Heart left ventricle (tissue), 16 donors: ENCODE data around the gene C7orf57. TPM values are rescaled to one million over a fixed set of nuclear protein-coding genes. Genes with fewer than 3 reads are reported as not detected.

ENCODE experiments used
- ATAC-seq, 4 donors: fragments of 200-7000 bp; cut with Tn5 transposase; one replicate each; pipeline ENCODE4 v1.9.1; 2020 to 2022; ENCODE audit warnings: moderate library complexity in 4 of 4, mild to moderate bottlenecking in 3 of 4, moderate number of reproducible peaks in 1 of 4
- DNase-seq, 5 donors: peaks; one replicate each; pipeline ENCODE4 v3.0.0-alpha.2; 2020
- H3K27ac ChIP-seq, 12 donors: fragments of 200-600 bp; sonication (generic) in 4 of 12; one replicate each; pipeline versions ENCODE4 v1.5.0 to v1.8.0; 2016 to 2022; ENCODE audit warnings: mild to moderate bottlenecking in 2 of 12
- H3K27me3 ChIP-seq, 9 donors: fragments of 200-600 bp; sonication (generic) in 2 of 9; one replicate each; pipeline versions ENCODE4 v1.5.1 to v1.8.0; 2016 to 2022; ENCODE audit warnings: mild to moderate bottlenecking in 3 of 9
- H3K36me3 ChIP-seq, 9 donors: fragments of 200-600 bp; sonication (generic) in 2 of 9; one replicate each; pipeline versions ENCODE4 v1.5.0 to v1.8.0; 2018 to 2022; ENCODE audit warnings: mild to moderate bottlenecking in 2 of 9
- H3K4me1 ChIP-seq, 12 donors: fragments of 200-600 bp; sonication (generic) in 4 of 12; one replicate each; pipeline versions ENCODE4 v1.5.0 to v1.8.0; 2016 to 2022; ENCODE audit warnings: mild to moderate bottlenecking in 3 of 12
- H3K4me3 ChIP-seq, 12 donors: fragments of 200-600 bp; sonication (generic) in 4 of 12; one replicate each; pipeline versions ENCODE4 v1.5.0 to v1.8.0; 2017 to 2022; ENCODE audit warnings: mild to moderate bottlenecking in 9 of 12, moderate library complexity in 4 of 12
- H3K9me3 ChIP-seq, 12 donors: fragments of 200-600 bp; sonication (generic) in 4 of 12; one replicate each; pipeline versions ENCODE4 v1.5.0 to v1.8.0; 2016 to 2022; ENCODE audit warnings: mild to moderate bottlenecking in 1 of 12
- POLR2A ChIP-seq, 2 donors: fragments of 450-650 bp; IDR thresholded peaks; one replicate each; pipeline ENCODE4 v1.6.1; 2017; ENCODE audit warnings: antibody characterized with exemption in 2 of 2, mild to moderate bottlenecking in 2 of 2, moderate library complexity in 2 of 2
- WGBS, 4 donors: extraction: QIAGEN DNeasy Blood & Tissue Kit in 2 of 4; methylation state at CpG; one replicate each; pipeline versions ENCODE4 v1.1.5 to v1.1.7; 2013 to 2018; 5-methylcytosine and 5-hydroxymethylcytosine counted together
- intact Hi-C, 10 donors: fragments of 100-400 bp; cut with DNase I; formaldehyde crosslinking; loops; one replicate each; pipeline versions ENCODE4 v1.11.1 to v1.14.2; 2022
- polyA plus RNA-seq, 2 donors: library from polyadenylated mRNA; stranded (reverse); fragments of 200-250 nt; gene quantifications; one replicate each; pipeline ENCODE4 v1.2.3, GENCODE V29; 2013
- total RNA-seq, 9 donors: library from RNA; depleted of rRNA in 2 of 9; stranded (reverse); fragments of >200 nt in 2 of 9; fragmentation: NEBNext Ultra II Directional in 3 of 9; extraction: Animal tissue kit (Norgen Biotek cat#: 25700) in 3 of 9; gene quantifications; one replicate each; pipeline versions ENCODE4 v1.1.0 to v1.2.4, GENCODE V29; 2016 to 2023
- TF ChIP-seq, protein P1 (sequence below), 12 donors: fragments of 200-600 bp; sonication (generic) in 4 of 12; IDR thresholded peaks; one replicate each; pipeline versions ENCODE4 v1.5.0 to v1.8.0; 2018 to 2022; ENCODE audit warnings: antibody characterized with exemption in 12 of 12, mild to moderate bottlenecking in 5 of 12
- donor health status: ischemic (EF 13 %, LVEDD 7.1; RV severe dilation, severe dysfunction).
- donor health status: healthy with polysubstance abuse.
- donor health status: DM: no; HTN: yes; CAD: no.
- donor health status: DM: no; HTN: no; CAD: no.
- donor health status: ischemic (EF 25% LVEDD 6.9; RV normal size, moderate dysfunction).
- donor health status: ischemic (EF 25% LVEDD 5.7; RV mildly dilated, moderate dysfunction).
- donor health status: healthy.
- donor health status: DM: yes; HTN: yes; CAD: no.
- donor health status: ischemic (EF 35%, LVEDD 5.7; RV mildly dilated, moderate dysfunction).
- donor health status: nonischemic (EF 11% LVEDD 7.7; RV severe dilation, severe dysfunction).
- donor health status: DM: yes; HTN: yes; CAD: no.
- donor health status: PGD.
- donor health status: ischemic (EF 29% LVEDD 5.4; RV normal size, mild dysfunction).
- donor health status: nonischemic (EF 23%, LVEDD 6.1; RV moderate dilation, normal function).

C7orf57 gene
- total and polyA plus RNA-seq, 11 donors, result 0.03 to 0.27 TPM; not detected in 9

GRCh38 chr7:48106906-48107659, 71.7 kb downstream of the C7orf57 start:
- Histone ChIP-seq H3K27ac (no peak overlapping the region), H3K4me3 (no peak overlapping the region), H3K27me3 (no peaks in the 10 kb centered on the region), H3K36me3 (peaks cover 0 to 79% (median 66%) of the 10 kb centered on the region in 9 donors), H3K4me1 (peaks cover 0 to 7% (median 0%) of the 10 kb centered on the region in 12 donors), H3K9me3 (no peaks in the 10 kb centered on the region)
- DNase-seq, result no peak
- no peak for TF ChIP-seq POLR2A (IDR thresholded peaks at IDR 0.05)
- TF ChIP-seq, protein P1, sequence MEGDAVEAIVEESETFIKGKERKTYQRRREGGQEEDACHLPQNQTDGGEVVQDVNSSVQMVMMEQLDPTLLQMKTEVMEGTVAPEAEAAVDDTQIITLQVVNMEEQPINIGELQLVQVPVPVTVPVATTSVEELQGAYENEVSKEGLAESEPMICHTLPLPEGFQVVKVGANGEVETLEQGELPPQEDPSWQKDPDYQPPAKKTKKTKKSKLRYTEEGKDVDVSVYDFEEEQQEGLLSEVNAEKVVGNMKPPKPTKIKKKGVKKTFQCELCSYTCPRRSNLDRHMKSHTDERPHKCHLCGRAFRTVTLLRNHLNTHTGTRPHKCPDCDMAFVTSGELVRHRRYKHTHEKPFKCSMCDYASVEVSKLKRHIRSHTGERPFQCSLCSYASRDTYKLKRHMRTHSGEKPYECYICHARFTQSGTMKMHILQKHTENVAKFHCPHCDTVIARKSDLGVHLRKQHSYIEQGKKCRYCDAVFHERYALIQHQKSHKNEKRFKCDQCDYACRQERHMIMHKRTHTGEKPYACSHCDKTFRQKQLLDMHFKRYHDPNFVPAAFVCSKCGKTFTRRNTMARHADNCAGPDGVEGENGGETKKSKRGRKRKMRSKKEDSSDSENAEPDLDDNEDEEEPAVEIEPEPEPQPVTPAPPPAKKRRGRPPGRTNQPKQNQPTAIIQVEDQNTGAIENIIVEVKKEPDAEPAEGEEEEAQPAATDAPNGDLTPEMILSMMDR (IDR thresholded peaks at IDR 0.05), result no peak
- intact Hi-C loops, result loop anchor here in 3 of 10 donors (5.0 to 10.0 kb wide), 3 partner anchors 70 to 312 kb away; partner anchors contain the start of genes C7orf57 (in 1 of the 3) and PKD1L1 (in 1 of the 3)
- ATAC-seq, result no peak
- WGBS, 4 donors, result 93 to 96% (median 95%) methylated on average over 29 of the region's 29 CpGs

DNA sequence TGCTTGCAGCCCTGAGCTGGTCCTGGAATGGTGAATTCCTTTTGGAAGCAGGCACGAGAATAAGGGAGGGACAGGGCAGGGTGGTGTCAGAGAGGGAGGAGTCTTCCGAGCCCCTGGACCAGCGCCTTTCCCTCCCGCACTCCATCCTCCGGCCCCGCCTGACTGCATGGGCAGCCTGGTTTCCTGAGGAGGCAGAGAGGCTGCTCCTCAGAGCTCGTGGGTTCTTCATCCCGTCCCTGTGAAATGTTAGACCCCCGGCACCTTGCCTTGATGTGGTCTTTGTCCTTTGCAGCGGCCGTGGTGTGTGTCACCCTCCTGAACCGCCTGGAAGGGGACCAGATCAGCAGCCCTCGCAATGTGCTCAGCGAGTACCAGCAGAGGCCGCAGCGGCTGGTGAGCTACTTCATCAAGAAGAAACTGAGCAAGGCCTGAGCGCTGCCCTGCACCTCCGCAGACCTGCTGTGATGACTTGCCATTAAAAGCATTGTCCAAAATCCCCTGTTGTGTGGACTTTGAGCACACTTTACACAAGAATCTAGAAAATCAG, 72.7 kb downstream of the C7orf57 start:
- H3K4me1 ChIP-seq, result peaks cover 0 to 7% (median 0%) of the 10 kb centered on the region in 12 donors
- DNase-seq (no peak), ATAC-seq (no peak)
- peaks cover 0 to 70% (median 57%) of the 10 kb centered on the region in 9 donors for H3K36me3 ChIP-seq
- TF ChIP-seq, protein P1 (IDR thresholded peaks at IDR 0.05), result no peak
- no peak for TF ChIP-seq POLR2A (IDR thresholded peaks at IDR 0.05)
- H3K4me3 ChIP-seq, result no peak overlapping the region
- H3K27ac ChIP-seq, result no peak overlapping the region
- H3K27me3 ChIP-seq, result no peaks in the 10 kb centered on the region
- intact Hi-C loops, result loop anchor here in 6 of 10 donors (2.0 to 10.0 kb wide), 5 partner anchors 71 to 313 kb away; partner anchors contain the start of genes C7orf57 (in 1 of the 6) and PKD1L1 (in 1 of the 6)
- H3K9me3 ChIP-seq, result no peaks in the 10 kb centered on the region
- 90 to 94% (median 90%) methylated on average over 9 to 18 of the region's 18 CpGs for WGBS, 4 donors

- peaks cover 0 to 58% (median 45%) of the 10 kb centered on the region in 9 donors for H3K36me3 ChIP-seq
- intact Hi-C loops, result loop anchor here in 6 of 10 donors (2.0 to 10.0 kb wide), 5 partner anchors 72 to 314 kb away; partner anchors contain the start of genes C7orf57 (in 1 of the 6) and PKD1L1 (in 1 of the 6)
- ATAC-seq (peak in 2 of 4 donors; percentile 14), DNase-seq (no peak)
- no peak overlapping the region for H3K4me3 ChIP-seq
- TF ChIP-seq, protein P1 (IDR thresholded peaks at IDR 0.05), result no peak
- no peak for TF ChIP-seq POLR2A (IDR thresholded peaks at IDR 0.05)
- peak overlapping the region in 1 of 12 donors; percentile 12 for H3K27ac ChIP-seq
- H3K4me1 ChIP-seq, result peaks cover 0 to 7% (median 0%) of the 10 kb centered on the region in 12 donors
- H3K27me3 ChIP-seq, result no peaks in the 10 kb centered on the region
- H3K9me3 ChIP-seq, result no peaks in the 10 kb centered on the region
- WGBS, 4 donors, result 89 to 95% (median 91%) methylated on average over 3 to 5 of the region's 5 CpGs
These were observed 73.9 kb downstream of the C7orf57 start for GRCh38 chr7:48108959-48109847.
